Activated T-helper 2 cell treated with anti-CD3 and anti-CD28 coated beads, Interferon-gamma antibody, Interleukin-2, Interleukin-4, amounts not matched to agents 10 μg/mL and 5 μg/mL and 100 μg/mL, durations not matched to agents 14 hours and 24 hours and 36 hours (primary cell): ENCODE data around the gene RAP2A. TPM values are rescaled to one million over a fixed set of nuclear protein-coding genes. Genes with fewer than 3 reads are reported as not detected.

ENCODE experiments used
- DNase-seq: peaks from one replicate; pipeline ENCODE4 v3.0.0; 2021; ENCODE audit warnings: low spot score
- H3K27ac Mint-ChIP-seq: one replicate; pipeline ENCODE4 v1.8.0; 2021; ENCODE audit warnings: mixed read lengths
- H3K27me3 Mint-ChIP-seq: one replicate; pipeline ENCODE4 v1.8.0; 2021; ENCODE audit warnings: low read depth, mixed read lengths
- H3K36me3 Mint-ChIP-seq: one replicate; pipeline ENCODE4 v1.8.0; 2021; ENCODE audit warnings: low read depth, mixed read lengths
- H3K4me1 Mint-ChIP-seq: one replicate; pipeline ENCODE4 v1.8.0; 2021; ENCODE audit warnings: low read depth, mixed read lengths
- H3K4me3 Mint-ChIP-seq: one replicate; pipeline ENCODE4 v1.8.0; 2021; ENCODE audit warnings: low read depth, mild to moderate bottlenecking, moderate library complexity, mixed read lengths
- H3K9me3 Mint-ChIP-seq: one replicate; pipeline ENCODE4 v1.8.0; 2021; ENCODE audit warnings: mixed read lengths
- intact Hi-C: fragments of 100-400 bp; cut with micrococcal nuclease; formaldehyde crosslinking; loops from one replicate; pipeline ENCODE4 v1.15.1; 2023
- total RNA-seq: library from RNA; stranded (reverse); gene quantifications from 2 replicates; pipeline ENCODE4 v1.2.3, GENCODE V29; 2022

RAP2A gene
- total RNA-seq, 1 donor from 2014 or later = 27.1 TPM

DNA sequence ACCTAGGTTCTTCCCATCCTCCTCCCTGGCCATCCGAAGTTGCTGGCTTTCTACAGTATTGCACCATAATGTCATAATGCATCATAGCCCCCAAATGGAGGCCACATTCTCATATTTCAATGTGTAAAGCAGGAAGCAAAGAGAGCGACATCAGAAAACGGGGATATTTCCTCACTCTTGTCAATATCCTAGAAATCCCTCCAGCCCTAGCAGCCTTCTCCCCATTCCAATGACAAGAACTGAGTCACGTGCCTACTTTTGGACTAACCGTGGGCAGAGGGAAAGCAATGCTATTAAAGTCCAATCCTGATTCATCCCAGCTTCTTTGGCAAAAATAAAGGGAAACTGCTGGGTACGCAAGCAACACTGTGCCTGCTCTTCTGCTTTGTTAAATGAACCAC lies 4.3 kb upstream of the RAP2A start:
- no peaks in the 10 kb centered on the region for H3K9me3 Mint-ChIP-seq
- no peak overlapping the region for H3K27ac Mint-ChIP-seq
- H3K36me3 Mint-ChIP-seq = no peaks in the 10 kb centered on the region
- peaks cover 25% of the 10 kb centered on the region for H3K27me3 Mint-ChIP-seq
- H3K4me3 Mint-ChIP-seq = no peak overlapping the region
- H3K4me1 Mint-ChIP-seq = peaks cover 16% of the 10 kb centered on the region
- intact Hi-C loops = loop anchor here (5.0 to 10.0 kb wide), 2 partner anchors 715 to 1143 kb away; partner anchors contain the start of gene FARP1
- DNase-seq = no peak

DNA sequence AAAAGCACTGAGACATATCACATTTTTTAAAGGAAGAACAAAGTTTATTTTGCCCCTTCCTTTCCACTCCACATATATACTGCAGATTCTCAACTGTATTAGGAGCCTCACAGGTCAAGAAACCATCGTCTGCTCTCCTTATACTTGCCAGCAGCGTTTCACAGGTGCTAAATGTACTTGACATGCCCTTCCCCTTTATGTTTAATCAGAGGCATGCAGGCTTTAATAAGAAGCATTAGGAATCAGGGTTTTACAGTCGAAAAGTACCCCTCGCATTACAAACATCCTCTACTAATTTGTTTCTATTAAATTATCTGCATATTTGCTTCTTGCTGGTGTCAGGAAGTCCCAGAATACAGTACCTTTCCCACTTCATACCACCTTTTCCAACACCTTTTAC lies 3.7 kb upstream of the RAP2A start:
- intact Hi-C loops = loop anchor here (5.0 to 10.0 kb wide), 2 partner anchors 715 to 1142 kb away; partner anchors contain the start of gene FARP1
- H3K4me3 Mint-ChIP-seq = no peak overlapping the region
- DNase-seq = no peak
- peaks cover 21% of the 10 kb centered on the region for H3K4me1 Mint-ChIP-seq
- peaks cover 3% of the 10 kb centered on the region for H3K36me3 Mint-ChIP-seq
- no peaks in the 10 kb centered on the region for H3K9me3 Mint-ChIP-seq
- H3K27me3 Mint-ChIP-seq = peaks cover 21% of the 10 kb centered on the region
- no peak overlapping the region for H3K27ac Mint-ChIP-seq

DNA sequence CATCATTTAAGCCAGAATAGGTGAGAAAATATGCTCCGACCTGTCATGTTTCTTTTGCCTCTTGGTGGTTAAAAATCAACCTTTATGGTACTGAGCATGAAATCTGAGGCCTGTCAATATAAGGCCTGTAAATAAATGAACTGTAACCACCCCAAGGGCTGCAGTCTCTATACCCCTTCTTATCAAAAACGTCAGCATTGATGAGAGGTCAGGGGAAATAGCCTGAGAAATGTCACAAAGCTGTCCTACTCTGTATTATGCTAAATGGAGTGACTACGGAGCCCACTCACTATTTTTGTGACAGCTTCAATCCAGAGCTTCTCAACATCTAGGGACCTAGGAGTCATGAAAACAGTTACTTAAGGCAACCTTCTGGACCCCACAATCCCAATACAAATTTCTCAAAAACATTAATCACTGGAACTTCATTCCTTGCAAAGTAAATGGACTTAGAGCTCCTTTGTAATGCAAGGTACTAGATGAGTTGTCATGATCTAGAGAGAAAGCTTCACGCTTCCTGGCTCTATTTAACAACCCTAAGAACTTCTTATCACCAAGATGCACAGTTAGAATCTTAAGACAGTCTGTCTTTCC lies 2.7 kb upstream of the RAP2A start:
- Mint-ChIP-seq H3K36me3 (peaks cover 5% of the 10 kb centered on the region), H3K4me3 (peak overlapping the region; percentile 22), H3K27me3 (peaks cover 18% of the 10 kb centered on the region), H3K4me1 (peaks cover 28% of the 10 kb centered on the region), H3K9me3 (no peaks in the 10 kb centered on the region), H3K27ac (no peak overlapping the region)
- DNase-seq = no peak
- intact Hi-C loops = loop anchor here (5.0 to 10.0 kb wide), 2 partner anchors 714 to 1141 kb away; partner anchors contain the start of gene FARP1

DNA sequence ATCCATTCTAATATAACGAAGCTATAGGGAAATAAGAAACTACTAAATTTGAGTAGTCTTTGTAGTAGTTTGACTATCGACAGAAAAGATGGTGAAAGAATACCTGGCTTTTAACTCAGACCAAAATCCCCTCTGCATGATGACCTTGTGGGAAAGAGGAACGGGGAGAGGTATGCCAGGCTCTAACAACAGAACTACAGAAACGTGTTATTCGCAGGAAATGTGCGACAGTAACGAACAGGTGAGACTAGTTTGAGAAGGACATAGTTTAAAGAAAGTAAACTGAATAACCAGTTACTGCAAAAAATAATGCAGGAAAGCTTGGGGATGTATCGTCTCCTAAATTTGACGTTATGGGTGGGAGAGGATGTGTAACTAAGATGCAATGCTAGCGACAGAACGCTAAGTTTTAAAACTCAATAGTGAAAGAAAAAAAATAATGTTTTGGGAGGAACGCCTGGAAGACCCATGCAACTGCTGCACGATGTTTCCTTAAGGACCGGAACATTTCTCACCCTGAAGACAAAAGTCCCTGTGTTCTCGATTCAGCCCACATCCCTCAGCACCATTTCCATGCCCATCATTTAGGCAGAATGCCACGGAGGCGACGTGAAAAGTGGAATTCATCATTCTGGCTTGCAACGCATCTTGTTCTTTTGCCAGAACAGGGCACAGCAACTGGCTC lies 1.6 kb upstream of the RAP2A start:
- H3K4me3 Mint-ChIP-seq = peak overlapping the region; percentile 98
- DNase-seq = no peak
- H3K27me3 Mint-ChIP-seq = peaks cover 14% of the 10 kb centered on the region
- H3K36me3 Mint-ChIP-seq = peaks cover 11% of the 10 kb centered on the region
- peak overlapping the region; percentile 99 for H3K27ac Mint-ChIP-seq
- H3K9me3 Mint-ChIP-seq = no peaks in the 10 kb centered on the region
- intact Hi-C loops = loop anchor here (2.0 to 10.0 kb wide), 4 partner anchors 330 to 1756 kb away; partner anchors contain the start of genes DNAJC3 and FARP1
- peaks cover 34% of the 10 kb centered on the region for H3K4me1 Mint-ChIP-seq

DNA sequence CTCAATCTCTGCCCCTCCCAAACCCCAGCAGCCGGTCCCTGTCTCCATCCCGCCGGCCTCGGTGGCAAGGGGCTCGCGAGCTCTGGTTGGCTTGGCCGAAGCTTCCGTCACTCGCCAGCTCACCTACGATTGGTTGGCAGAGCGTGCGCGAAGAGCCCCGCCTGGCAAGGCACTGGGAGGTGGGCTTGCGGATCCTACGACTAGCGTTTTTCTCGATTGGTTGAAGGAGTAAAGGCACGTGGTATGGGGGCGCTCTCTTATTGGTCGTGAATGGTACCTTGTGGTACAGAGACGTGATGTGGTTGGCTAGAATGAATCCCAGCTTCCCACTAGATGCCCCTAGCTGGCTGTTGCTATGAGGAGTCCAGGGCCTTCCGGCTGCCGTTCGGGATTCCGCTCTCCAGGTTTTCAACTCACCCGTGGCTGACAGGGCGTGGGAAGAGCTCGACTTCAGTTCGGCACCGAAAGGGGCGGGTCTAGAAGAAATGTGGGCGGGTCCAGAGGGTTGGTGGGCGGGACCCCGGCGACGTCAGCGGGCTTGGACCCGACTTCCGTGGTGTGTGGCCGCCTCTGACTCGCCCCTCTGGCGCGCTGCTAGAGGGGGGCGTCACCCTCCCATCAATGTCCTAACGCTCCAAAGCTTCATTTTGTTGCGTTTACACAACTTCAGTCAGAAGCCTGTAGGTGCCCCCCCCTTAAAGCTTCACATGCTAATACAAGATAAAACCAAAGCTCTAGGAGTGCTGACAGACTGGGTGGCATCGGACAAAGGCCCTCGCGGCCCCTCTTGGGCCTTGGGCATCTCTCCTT lies 847 bp upstream of the RAP2A start:
- DNase-seq = peak; percentile 99
- H3K27ac Mint-ChIP-seq = peak overlapping the region; percentile 99
- H3K9me3 Mint-ChIP-seq = no peaks in the 10 kb centered on the region

DNA sequence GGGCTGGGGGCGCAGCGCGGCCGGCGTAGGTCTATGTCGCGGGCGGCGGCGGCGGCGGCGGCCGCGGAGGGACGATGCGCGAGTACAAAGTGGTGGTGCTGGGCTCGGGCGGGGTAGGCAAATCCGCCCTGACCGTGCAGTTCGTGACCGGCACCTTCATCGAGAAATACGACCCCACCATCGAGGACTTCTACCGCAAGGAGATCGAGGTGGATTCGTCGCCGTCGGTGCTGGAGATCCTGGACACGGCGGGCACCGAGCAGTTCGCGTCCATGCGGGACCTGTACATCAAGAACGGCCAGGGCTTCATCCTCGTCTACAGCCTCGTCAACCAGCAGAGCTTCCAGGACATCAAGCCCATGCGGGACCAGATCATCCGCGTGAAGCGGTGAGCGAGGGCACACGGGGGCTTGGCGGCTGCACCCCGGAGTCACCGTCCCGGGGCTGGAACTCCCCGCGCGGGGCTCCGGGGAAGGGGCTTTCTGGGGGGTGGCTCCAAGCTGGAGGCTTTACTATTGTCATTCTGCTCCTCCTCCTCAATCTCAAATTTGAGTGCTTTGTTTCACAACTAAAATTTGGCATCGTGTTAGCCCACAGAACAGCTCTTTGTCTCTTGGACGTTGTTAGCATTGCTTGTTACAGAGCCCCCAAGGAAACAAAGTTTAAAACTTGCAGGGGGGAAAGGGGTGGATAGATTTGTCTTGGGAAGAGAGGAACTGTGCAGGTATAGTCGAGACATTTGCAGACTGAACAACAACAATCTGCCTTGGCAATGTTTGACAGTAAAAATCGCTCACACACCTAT lies 630 bp downstream of the RAP2A start:
- Mint-ChIP-seq H3K9me3 (no peaks in the 10 kb centered on the region), H3K4me3 (peak overlapping the region; percentile 94), H3K27ac (peak overlapping the region; percentile 89), H3K4me1 (peaks cover 33% of the 10 kb centered on the region), H3K36me3 (peaks cover 11% of the 10 kb centered on the region), H3K27me3 (peaks cover 4% of the 10 kb centered on the region)
- peak; percentile 51 for DNase-seq
- intact Hi-C loops = loop anchor here (5.0 to 10.0 kb wide), 3 partner anchors 103 to 1138 kb away; partner anchors contain the start of gene FARP1

More for the DNA sequence above, 847 bp upstream of the RAP2A start:
- peaks cover 9% of the 10 kb centered on the region for H3K27me3 Mint-ChIP-seq
- H3K36me3 Mint-ChIP-seq = peaks cover 11% of the 10 kb centered on the region
- intact Hi-C loops = loop anchor here (1.0 to 10.0 kb wide), 8 partner anchors 142 to 1756 kb away; partner anchors contain the start of genes DNAJC3 and FARP1
- H3K4me1 Mint-ChIP-seq = peaks cover 34% of the 10 kb centered on the region
- H3K4me3 Mint-ChIP-seq = peak overlapping the region; percentile 98

DNA sequence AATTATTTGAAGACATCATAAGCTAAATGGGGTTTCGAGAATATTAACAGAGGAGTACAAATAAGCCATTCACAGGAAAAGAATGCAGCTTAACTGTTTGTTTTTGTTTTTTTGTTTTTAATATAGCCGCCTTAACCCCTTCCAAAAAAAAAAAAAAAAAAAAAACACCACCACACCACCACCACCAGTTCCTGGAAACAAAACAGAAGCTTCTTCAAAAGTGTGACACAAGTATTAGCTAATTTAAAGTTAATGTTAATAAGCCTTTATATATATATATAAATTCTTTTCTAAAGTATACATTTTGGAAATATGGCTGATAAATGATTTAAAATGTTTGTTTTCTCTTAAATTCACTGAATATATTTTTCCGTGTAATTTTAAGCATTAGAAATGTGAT lies 1.4 kb downstream of the RAP2A start:
- Mint-ChIP-seq H3K4me3 (peak overlapping the region; percentile 94), H3K9me3 (no peaks in the 10 kb centered on the region), H3K27ac (peak overlapping the region; percentile 89), H3K27me3 (no peaks in the 10 kb centered on the region), H3K36me3 (peaks cover 11% of the 10 kb centered on the region), H3K4me1 (peaks cover 33% of the 10 kb centered on the region)
- intact Hi-C loops = loop anchor here (5.0 to 10.0 kb wide), 2 partner anchors 102 to 709 kb away; partner anchors contain the start of gene FARP1
- DNase-seq = no peak

DNA sequence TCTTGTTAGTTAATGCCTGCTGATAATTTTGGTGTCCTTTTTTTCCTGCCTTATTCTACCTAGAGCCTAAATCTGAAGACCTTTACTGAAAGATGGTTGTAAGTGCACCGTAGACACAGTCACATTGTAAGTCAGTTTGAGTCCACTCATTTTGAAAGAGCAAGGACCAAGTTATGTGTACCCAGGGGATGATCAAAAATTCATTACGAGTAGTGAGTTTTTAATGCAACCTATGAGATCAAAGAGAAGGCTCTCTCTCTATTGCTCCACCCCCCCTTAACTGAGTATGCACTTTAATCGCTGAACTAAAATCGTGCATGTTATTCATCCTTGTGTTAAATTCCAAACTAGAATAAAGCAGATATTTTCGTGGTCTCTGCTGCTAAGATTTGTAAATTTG lies 1.8 kb downstream of the RAP2A start:
- Mint-ChIP-seq H3K36me3 (peaks cover 11% of the 10 kb centered on the region), H3K27ac (peak overlapping the region; percentile 76), H3K9me3 (no peaks in the 10 kb centered on the region), H3K4me1 (peaks cover 33% of the 10 kb centered on the region), H3K27me3 (no peaks in the 10 kb centered on the region), H3K4me3 (peak overlapping the region; percentile 83)
- DNase-seq = no peak
- intact Hi-C loops = loop anchor here (2.0 to 10.0 kb wide), 3 partner anchors 23 to 709 kb away; partner anchors contain the start of gene FARP1

DNA sequence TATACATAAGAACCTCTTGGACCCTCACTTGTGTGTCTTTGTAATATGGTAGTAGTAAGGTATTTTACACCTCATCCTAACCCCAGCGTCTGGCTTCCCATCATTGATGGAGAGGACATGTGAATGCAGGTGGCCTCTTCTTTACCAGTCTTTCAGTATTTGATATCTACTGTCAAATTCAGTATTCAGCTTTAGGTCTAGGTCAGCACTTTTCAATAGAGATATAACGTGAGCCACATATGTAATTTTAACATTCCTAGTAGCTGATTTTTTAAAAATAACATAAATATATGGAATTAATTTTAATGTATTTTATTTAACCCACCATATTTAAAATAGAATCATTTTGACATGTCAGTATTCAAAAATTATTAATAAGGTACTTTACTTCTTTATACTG lies 2.9 kb downstream of the RAP2A start:
- intact Hi-C loops = loop anchor here (2.0 to 10.0 kb wide), 3 partner anchors 22 to 708 kb away; partner anchors contain the start of gene FARP1
- Mint-ChIP-seq H3K27me3 (no peaks in the 10 kb centered on the region), H3K4me1 (peaks cover 26% of the 10 kb centered on the region), H3K4me3 (no peak overlapping the region), H3K36me3 (peaks cover 11% of the 10 kb centered on the region), H3K9me3 (no peaks in the 10 kb centered on the region), H3K27ac (no peak overlapping the region)
- no peak for DNase-seq

DNA sequence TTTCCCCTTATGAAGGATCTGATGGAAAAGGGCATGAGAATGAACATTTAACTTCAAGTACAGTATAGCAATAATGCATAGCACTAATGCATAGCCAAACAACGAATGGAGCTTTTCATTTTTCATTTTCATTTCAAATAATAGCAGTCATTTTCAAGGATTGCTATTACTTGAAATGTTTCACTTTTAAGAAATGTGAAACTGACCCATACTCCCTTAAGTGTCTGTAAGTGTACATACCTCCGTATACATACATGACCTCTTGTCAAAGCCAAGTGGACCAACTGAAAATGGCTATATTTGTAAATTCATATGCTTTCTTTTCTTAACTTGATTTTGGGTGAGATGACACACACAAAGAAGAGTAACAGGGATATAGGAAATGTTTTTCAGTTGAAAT lies 3.8 kb downstream of the RAP2A start:
- intact Hi-C loops = loop anchor here (2.0 to 10.0 kb wide), 3 partner anchors 21 to 707 kb away; partner anchors contain the start of gene FARP1
- H3K4me3 Mint-ChIP-seq = no peak overlapping the region
- no peaks in the 10 kb centered on the region for H3K27me3 Mint-ChIP-seq
- H3K27ac Mint-ChIP-seq = no peak overlapping the region
- H3K9me3 Mint-ChIP-seq = no peaks in the 10 kb centered on the region
- DNase-seq = no peak
- H3K36me3 Mint-ChIP-seq = peaks cover 11% of the 10 kb centered on the region
- peaks cover 21% of the 10 kb centered on the region for H3K4me1 Mint-ChIP-seq

DNA sequence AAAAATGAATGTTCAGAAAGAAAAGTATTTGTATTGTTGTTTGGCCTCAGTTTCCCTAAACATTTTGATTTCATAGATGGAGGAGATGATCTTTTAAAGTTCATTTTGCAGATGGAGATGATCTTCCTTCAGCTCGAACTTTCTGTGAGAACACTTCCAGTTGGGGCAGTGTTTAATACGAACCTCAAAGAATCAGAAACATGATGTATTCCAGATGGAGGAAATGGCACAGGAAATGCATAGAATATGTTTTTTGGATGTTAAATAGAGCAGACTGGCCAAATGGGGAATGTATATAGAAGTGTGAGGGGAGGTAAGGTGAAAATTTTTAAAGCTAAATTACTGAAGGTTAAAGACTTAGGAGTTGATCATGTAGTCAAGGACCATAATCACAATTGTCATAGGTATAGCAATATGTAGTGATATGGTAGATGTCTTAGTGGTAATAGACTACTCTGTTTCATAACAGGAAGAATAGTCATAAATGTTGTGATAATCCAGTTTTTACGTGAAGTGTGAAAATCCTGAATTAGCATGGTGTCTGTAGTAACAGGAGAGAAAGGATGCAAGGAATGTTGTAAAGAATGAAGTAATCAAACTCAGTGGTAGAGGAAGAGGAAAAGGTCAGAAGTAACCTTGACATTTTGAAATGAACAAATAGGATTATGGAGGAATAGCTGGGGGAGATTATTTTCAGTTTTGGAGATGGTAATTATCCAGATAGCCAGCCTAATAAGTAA lies 5.1 kb downstream of the RAP2A start:
- peaks cover 11% of the 10 kb centered on the region for H3K36me3 Mint-ChIP-seq
- H3K4me1 Mint-ChIP-seq = peaks cover 22% of the 10 kb centered on the region
- no peaks in the 10 kb centered on the region for H3K27me3 Mint-ChIP-seq
- no peak overlapping the region for H3K4me3 Mint-ChIP-seq
- no peak overlapping the region for H3K27ac Mint-ChIP-seq
- intact Hi-C loops = loop anchor here (5.0 to 10.0 kb wide), 2 partner anchors 98 to 706 kb away; partner anchors contain the start of gene FARP1
- no peak for DNase-seq
- no peaks in the 10 kb centered on the region for H3K9me3 Mint-ChIP-seq
